Keratinocyte (primary cell): ENCODE data around the gene GABRA6. TPM values are rescaled to one million over a fixed set of nuclear protein-coding genes. Genes with fewer than 3 reads are reported as not detected.

Source experiments
- DNase-seq: peaks from one replicate; pipeline ENCODE4 v3.0.0-alpha.2; 2011; ENCODE audit warnings: low read depth, missing footprints, low spot score
- FAIRE-seq: peaks from 2 replicates; lab custom pipeline; 2011; peaks lifted over from hg19 to GRCh38; lab: Jason Lieb, UNC
- H2AFZ ChIP-seq: 2 replicates; pipeline ENCODE4 v1.6.0; 2012; ENCODE audit warnings: low read length, control low read depth, inconsistent platforms; ENCODE audit not compliant: control insufficient read depth
- H3K27ac ChIP-seq: 2 replicates; pipeline ENCODE4 v1.5.1; 2011; ENCODE audit warnings: low read length; ENCODE audit not compliant: control insufficient read depth, insufficient read depth
- H3K27me3 ChIP-seq: 3 replicates; pipeline ENCODE4 v1.6.0; 2011; ENCODE audit warnings: low read length; ENCODE audit not compliant: control insufficient read depth, insufficient read depth; ENCODE audit errors: extremely low read depth
- H3K36me3 ChIP-seq, 2 experiments: 2 replicates in 1 of 2; 3 replicates in 1 of 2; pipeline ENCODE4 v1.5.1; 2011; ENCODE audit warnings: low read length in 2 of 2, mild to moderate bottlenecking in 1 of 2; ENCODE audit not compliant: control insufficient read depth in 2 of 2, insufficient read depth in 2 of 2; ENCODE audit errors: extremely low read depth in 1 of 2
- H3K4me1 ChIP-seq: 3 replicates; pipeline ENCODE4 v1.5.1; 2011; ENCODE audit warnings: low read length; ENCODE audit not compliant: control insufficient read depth, insufficient read depth; ENCODE audit errors: extremely low read depth
- H3K4me2 ChIP-seq: 3 replicates; pipeline ENCODE4 v1.6.0; 2011; ENCODE audit warnings: low read depth, low read length; ENCODE audit not compliant: control insufficient read depth, insufficient read depth; ENCODE audit errors: extremely low read depth
- H3K4me3 ChIP-seq, 3 experiments: fragments of 200-600 bp in 1 of 3; sonication (generic) in 1 of 3; 2 replicates in 2 of 3; 3 replicates in 1 of 3; pipeline ENCODE4 v1.5.1; 2011 to 2016; ENCODE audit warnings: low read length in 3 of 3, mild to moderate bottlenecking in 3 of 3, control low read depth in 2 of 3, inconsistent platforms in 1 of 3, low read depth in 1 of 3, mixed read lengths in 1 of 3, mixed run types in 1 of 3, moderate library complexity in 1 of 3; ENCODE audit not compliant: control insufficient read depth in 2 of 3, insufficient read depth in 2 of 3; ENCODE audit errors: extremely low read depth in 1 of 3
- H3K79me2 ChIP-seq: 2 replicates; pipeline ENCODE4 v1.6.0; 2012; ENCODE audit warnings: low read length; ENCODE audit not compliant: control insufficient read depth, insufficient read depth
- H3K9ac ChIP-seq: 3 replicates; pipeline ENCODE4 v1.6.0; 2011; ENCODE audit warnings: low read length; ENCODE audit not compliant: control insufficient read depth, insufficient read depth; ENCODE audit errors: extremely low read depth
- H3K9me1 ChIP-seq: 3 replicates; pipeline ENCODE4 v1.6.0; 2011; ENCODE audit warnings: low read length; ENCODE audit not compliant: control insufficient read depth, insufficient read depth; ENCODE audit errors: extremely low read depth
- H3K9me3 ChIP-seq: 2 replicates; pipeline ENCODE4 v1.5.1; 2012; ENCODE audit warnings: low read depth, low read length; ENCODE audit not compliant: control insufficient read depth
- H4K20me1 ChIP-seq: 3 replicates; pipeline ENCODE4 v1.6.0; 2011; ENCODE audit warnings: low read length; ENCODE audit not compliant: control insufficient read depth, insufficient read depth; ENCODE audit errors: extremely low read depth
- CTCF ChIP-seq, 3 experiments: IDR thresholded peaks in 1 of 3; conservative IDR thresholded peaks in 1 of 3; optimal IDR thresholded peaks in 1 of 3; 2 replicates in 2 of 3; 3 replicates in 1 of 3; pipeline versions ENCODE3 to v1.5.1; 2011; ENCODE audit warnings: low read length in 3 of 3, mild to moderate bottlenecking in 3 of 3, moderate library complexity in 2 of 3, control low read depth in 1 of 3, inconsistent platforms in 1 of 3; ENCODE audit not compliant: insufficient read depth in 2 of 3; ENCODE audit errors: extremely low read depth in 1 of 3
- EZH2 ChIP-seq: IDR thresholded peaks from one replicate; pipeline ENCODE4 v1.6.1; 2012; ENCODE audit warnings: inconsistent platforms, mild to moderate bottlenecking, low read length, moderate library complexity
- dilution Hi-C: fragments of 300-500 bp; cut with MboI; formaldehyde crosslinking; loops from one replicate; pipeline ENCODE4 v1.7.0; 2020; ENCODE audit warnings: low sequenced_read_pairs; ENCODE audit not compliant: extremely low pct_ligation_motif_present
- polyA plus RNA-seq, 5 experiments: library from polyadenylated mRNA; depleted of rRNA in 3 of 5; stranded (reverse) in 3 of 5; stranded (forward) in 1 of 5; unstranded in 1 of 5; fragments of >200 nt; gene quantifications; 1 replicate in 1 of 5; 2 replicates in 3 of 5; 3 replicates in 1 of 5; pipeline versions ENCODE4 v1.2.1 to v1.2.3, GENCODE V29; 2011 to 2012; ENCODE audit warnings: missing spikeins in 2 of 5, low read depth in 1 of 5, low replicate concordance in 1 of 5

GABRA6 gene
- polyA plus RNA-seq, 1 donor (not counting 4 experiments of a cell fraction or from before 2014, with no cell fraction given) = not detected

GRCh38 chr5:161691911-161692310 lies 6.4 kb downstream of the GABRA6 start:
- no peak overlapping the region for H2AFZ ChIP-seq
- H3K4me2 ChIP-seq = no peak overlapping the region
- no peaks in the 10 kb centered on the region for H3K9me3 ChIP-seq
- dilution Hi-C loops = no loop called here
- no peaks in the 10 kb centered on the region for H3K27me3 ChIP-seq
- H3K9me1 ChIP-seq = no peaks in the 10 kb centered on the region
- H3K4me3 ChIP-seq = no peak overlapping the region
- no peak overlapping the region for H3K9ac ChIP-seq
- FAIRE-seq = no peak
- no peaks in the 10 kb centered on the region for H3K36me3 ChIP-seq
- DNase-seq = no peak
- TF ChIP-seq CTCF (optimal IDR thresholded peaks at IDR 0.05 in 1 of 3, IDR thresholded peaks at IDR 0.05 in 1 of 3, conservative IDR thresholded peaks at IDR 0.05 in 1 of 3; ENCODE audit: extremely low read depth in 1 of 3, insufficient read depth in 2 of 3, low read length in 3 of 3) (no peak), EZH2 (no peak)
- H3K4me1 ChIP-seq = no peaks in the 10 kb centered on the region
- no peaks in the 10 kb centered on the region for H3K79me2 ChIP-seq
- H3K27ac ChIP-seq = no peak overlapping the region
- H4K20me1 ChIP-seq = no peaks in the 10 kb centered on the region

- Histone ChIP-seq H4K20me1 (no peaks in the 10 kb centered on the region), H3K4me1 (no peaks in the 10 kb centered on the region), H2AFZ (no peak overlapping the region), H3K27me3 (no peaks in the 10 kb centered on the region), H3K36me3 (no peaks in the 10 kb centered on the region), H3K9me3 (no peaks in the 10 kb centered on the region), H3K4me2 (no peak overlapping the region), H3K79me2 (no peaks in the 10 kb centered on the region), H3K27ac (no peak overlapping the region), H3K9ac (no peak overlapping the region), H3K4me3 (no peak overlapping the region), H3K9me1 (no peaks in the 10 kb centered on the region)
- dilution Hi-C loops = no loop called here
- no peak for TF ChIP-seq EZH2
- no peak for TF ChIP-seq CTCF (optimal IDR thresholded peaks at IDR 0.05 in 1 of 3, IDR thresholded peaks at IDR 0.05 in 1 of 3, conservative IDR thresholded peaks at IDR 0.05 in 1 of 3; ENCODE audit: extremely low read depth in 1 of 3, insufficient read depth in 2 of 3, low read length in 3 of 3)
- FAIRE-seq (no peak), DNase-seq (no peak)
Observed at GRCh38 chr5:161697001-161697400, 11.5 kb downstream of the GABRA6 start.
